HepG2 (cell line): Measurements from ENCODE around the gene DACT2. TPM values are rescaled to one million over a fixed set of nuclear protein-coding genes. Genes with fewer than 3 reads are reported as not detected.

Source experiments
- CC2D1A ChIP-seq: sonication (generic); formaldehyde crosslinking; IDR thresholded peaks from 2 replicates; pipeline ENCODE4 v1.8.1; 2023; ENCODE audit warnings: mild to moderate bottlenecking, missing genetic modification reagents
- CEBPG ChIP-seq: IDR thresholded peaks from 2 replicates; pipeline ENCODE4 v1.6.1; 2016
- ELF3 ChIP-seq: IDR thresholded peaks from 2 replicates; pipeline ENCODE4 v1.6.1; 2016; ENCODE audit warnings: missing genetic modification reagents, missing compliant biosample characterization
- HCFC1 ChIP-seq: fragments of 150-350 bp; IDR thresholded peaks from 2 replicates; pipeline ENCODE4 v1.6.1; 2014; ENCODE audit warnings: low read depth, low read length
- HOMEZ ChIP-seq: IDR thresholded peaks from 2 replicates; pipeline ENCODE4 v1.6.1; 2016; ENCODE audit warnings: low read depth
- MED1 ChIP-seq: sonication (generic); formaldehyde crosslinking; IDR thresholded peaks from 2 replicates; pipeline ENCODE4 v1.4.0; 2020; ENCODE audit warnings: missing genetic modification reagents
- REXO4 ChIP-seq: sonication (generic); formaldehyde crosslinking; IDR thresholded peaks from 2 replicates; pipeline ENCODE4 v1.8.0; 2022; ENCODE audit warnings: missing genetic modification reagents, mild to moderate bottlenecking, borderline replicate concordance
- SKIL ChIP-seq: sonication (generic); formaldehyde crosslinking; IDR thresholded peaks from 2 replicates; pipeline ENCODE4 v1.8.0; 2022; ENCODE audit warnings: missing genetic modification reagents, mild to moderate bottlenecking, moderate library complexity, borderline replicate concordance
- TCF12 ChIP-seq, 2 experiments: fragments of 450-650 bp in 1 of 2; sonication (generic) in 1 of 2; formaldehyde crosslinking in 1 of 2; IDR thresholded peaks; 2 replicates each; pipeline versions ENCODE4 v1.6.1 to v1.8.0; 2017 to 2022; ENCODE audit warnings: antibody characterized with exemption in 1 of 2, mild to moderate bottlenecking in 1 of 2, missing genetic modification reagents in 1 of 2, moderate library complexity in 1 of 2
- U2AF2 ChIP-seq: fragments of 200-400 bp; formaldehyde crosslinking; IDR thresholded peaks from 2 replicates; pipeline ENCODE4 v1.6.1; 2017; ENCODE audit warnings: low read depth, mild to moderate bottlenecking, low read length
- YEATS4 ChIP-seq: sonication (generic); formaldehyde crosslinking; IDR thresholded peaks from 2 replicates; pipeline ENCODE4 v1.4.0; 2020; ENCODE audit warnings: missing genetic modification reagents, borderline replicate concordance
- ZBTB20 ChIP-seq: sonication (generic); formaldehyde crosslinking; IDR thresholded peaks from 2 replicates; pipeline ENCODE4 v1.8.1; 2023; ENCODE audit warnings: missing genetic modification reagents, low read depth, mild to moderate bottlenecking, borderline replicate concordance
- ZBTB7A ChIP-seq: sonication (generic); formaldehyde crosslinking; IDR thresholded peaks from 2 replicates; pipeline ENCODE4 v1.8.0; 2022; ENCODE audit warnings: mild to moderate bottlenecking, missing genetic modification reagents
- ZNF7 ChIP-seq: IDR thresholded peaks from 2 replicates; pipeline ENCODE4 v1.6.1; 2016; ENCODE audit warnings: missing biosample characterization, missing genetic modification reagents
- ZNF703 ChIP-seq: sonication (generic); formaldehyde crosslinking; IDR thresholded peaks from 2 replicates; pipeline ENCODE4 v1.5.1; 2020; ENCODE audit warnings: missing genetic modification reagents, mild to moderate bottlenecking, moderate library complexity, borderline replicate concordance
- ZSCAN29 ChIP-seq: sonication (generic); formaldehyde crosslinking; conservative IDR thresholded peaks from 2 replicates; pipeline ENCODE4 v1.4.0; 2020; ENCODE audit warnings: mild to moderate bottlenecking, missing genetic modification reagents
- polyA plus RNA-seq, 8 experiments: library from polyadenylated mRNA; depleted of rRNA in 3 of 8; stranded (reverse) in 7 of 8; unstranded in 1 of 8; fragments of >200 nt; fragmentation: Illumina TruSeq in 4 of 8; extraction: Trizol in 4 of 8; gene quantifications; 2 replicates each; pipeline versions ENCODE4 v1.2.1 to v1.2.3, GENCODE V29; 2011 to 2016; ENCODE audit warnings: low read depth in 4 of 8, missing spikeins in 1 of 8, mixed read lengths in 1 of 8; ENCODE audit not compliant: insufficient read depth in 1 of 8
- total RNA-seq, 5 experiments: library from RNA; depleted of rRNA; stranded (reverse); fragments of >200 nt; fragmentation: Illumina TruSeq; extraction: Trizol; gene quantifications; 2 replicates each; pipeline ENCODE4 v1.2.3, GENCODE V29; 2016; ENCODE audit warnings: low read depth in 1 of 5
- TF ChIP-seq, protein P1 (sequence below): sonication (generic); formaldehyde crosslinking; IDR thresholded peaks from 2 replicates; pipeline ENCODE4 v1.9.0; 2021; ENCODE audit warnings: missing genetic modification reagents, borderline replicate concordance
- TF ChIP-seq, protein P2 (sequence below): sonication (generic); formaldehyde crosslinking; IDR thresholded peaks from 2 replicates; pipeline ENCODE4 v1.5.0; 2020; ENCODE audit warnings: mild to moderate bottlenecking, missing genetic modification reagents
- TF ChIP-seq, protein P3 (sequence below): sonication (generic); formaldehyde crosslinking; IDR thresholded peaks from 2 replicates; pipeline ENCODE4 v1.5.1; 2020; ENCODE audit warnings: missing genetic modification reagents, mild to moderate bottlenecking, borderline replicate concordance

DACT2 gene
- total and polyA plus RNA-seq, 2 of the 13 experiments (the other 11 are each of a cell fraction or from before 2014, with no cell fraction given): 0.15 TPM; not detected in 1

GRCh38 chr6:168264593-168265335 lies 54.8 kb downstream of the DACT2 start (continued):
- TF ChIP-seq YEATS4 (CRISPR knock-in tag): 0 out of 2 replicates have a peak, but pooled peaks have one; percentile 42
- no peak for TF ChIP-seq HCFC1
- no peak for TF ChIP-seq ZNF7 (CRISPR knock-in tag)
- TF ChIP-seq, protein P1, sequence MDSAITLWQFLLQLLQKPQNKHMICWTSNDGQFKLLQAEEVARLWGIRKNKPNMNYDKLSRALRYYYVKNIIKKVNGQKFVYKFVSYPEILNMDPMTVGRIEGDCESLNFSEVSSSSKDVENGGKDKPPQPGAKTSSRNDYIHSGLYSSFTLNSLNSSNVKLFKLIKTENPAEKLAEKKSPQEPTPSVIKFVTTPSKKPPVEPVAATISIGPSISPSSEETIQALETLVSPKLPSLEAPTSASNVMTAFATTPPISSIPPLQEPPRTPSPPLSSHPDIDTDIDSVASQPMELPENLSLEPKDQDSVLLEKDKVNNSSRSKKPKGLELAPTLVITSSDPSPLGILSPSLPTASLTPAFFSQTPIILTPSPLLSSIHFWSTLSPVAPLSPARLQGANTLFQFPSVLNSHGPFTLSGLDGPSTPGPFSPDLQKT (CRISPR knock-in tag): no peak
- no peak for TF ChIP-seq REXO4 (CRISPR knock-in tag)
- TF ChIP-seq, protein P2, sequence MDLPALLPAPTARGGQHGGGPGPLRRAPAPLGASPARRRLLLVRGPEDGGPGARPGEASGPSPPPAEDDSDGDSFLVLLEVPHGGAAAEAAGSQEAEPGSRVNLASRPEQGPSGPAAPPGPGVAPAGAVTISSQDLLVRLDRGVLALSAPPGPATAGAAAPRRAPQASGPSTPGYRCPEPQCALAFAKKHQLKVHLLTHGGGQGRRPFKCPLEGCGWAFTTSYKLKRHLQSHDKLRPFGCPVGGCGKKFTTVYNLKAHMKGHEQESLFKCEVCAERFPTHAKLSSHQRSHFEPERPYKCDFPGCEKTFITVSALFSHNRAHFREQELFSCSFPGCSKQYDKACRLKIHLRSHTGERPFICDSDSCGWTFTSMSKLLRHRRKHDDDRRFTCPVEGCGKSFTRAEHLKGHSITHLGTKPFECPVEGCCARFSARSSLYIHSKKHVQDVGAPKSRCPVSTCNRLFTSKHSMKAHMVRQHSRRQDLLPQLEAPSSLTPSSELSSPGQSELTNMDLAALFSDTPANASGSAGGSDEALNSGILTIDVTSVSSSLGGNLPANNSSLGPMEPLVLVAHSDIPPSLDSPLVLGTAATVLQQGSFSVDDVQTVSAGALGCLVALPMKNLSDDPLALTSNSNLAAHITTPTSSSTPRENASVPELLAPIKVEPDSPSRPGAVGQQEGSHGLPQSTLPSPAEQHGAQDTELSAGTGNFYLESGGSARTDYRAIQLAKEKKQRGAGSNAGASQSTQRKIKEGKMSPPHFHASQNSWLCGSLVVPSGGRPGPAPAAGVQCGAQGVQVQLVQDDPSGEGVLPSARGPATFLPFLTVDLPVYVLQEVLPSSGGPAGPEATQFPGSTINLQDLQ (CRISPR knock-in tag): 0 out of 2 replicates have a peak, but pooled peaks have one; percentile 79
- no peak for TF ChIP-seq HOMEZ (CRISPR knock-in tag)
- TF ChIP-seq, protein P3, sequence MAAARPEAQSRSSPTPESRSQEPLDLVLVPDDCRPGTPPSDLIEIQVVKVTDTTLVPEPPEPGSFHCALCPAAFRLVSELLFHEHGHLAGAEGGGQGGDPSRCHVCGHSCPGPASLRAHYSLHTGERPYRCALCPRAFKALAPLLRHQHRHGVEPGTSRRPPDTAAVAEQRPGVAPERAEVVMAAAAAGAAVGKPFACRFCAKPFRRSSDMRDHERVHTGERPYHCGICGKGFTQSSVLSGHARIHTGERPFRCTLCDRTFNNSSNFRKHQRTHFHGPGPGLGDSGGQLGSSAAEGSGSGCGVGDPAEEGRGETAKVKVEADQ (CRISPR knock-in tag): no peak
- TF ChIP-seq TCF12 (IDR thresholded peaks at IDR 0.05): no peak
- TF ChIP-seq TCF12 (CRISPR knock-in tag; IDR thresholded peaks at IDR 0.05): no peak
- TF ChIP-seq CEBPG (CRISPR knock-in tag): peak; percentile 87
- no peak for TF ChIP-seq ZBTB7A (CRISPR knock-in tag)
- TF ChIP-seq MED1 (CRISPR knock-in tag): peak; percentile 70
- peak; percentile 54; the same call in 1 of the 2 replicates for TF ChIP-seq ZNF703 (CRISPR knock-in tag)
- TF ChIP-seq ZBTB20 (CRISPR knock-in tag): no peak
- peak; percentile 29; the same call in 1 of the 2 replicates for TF ChIP-seq ELF3 (CRISPR knock-in tag)
- no peak for TF ChIP-seq CC2D1A (CRISPR knock-in tag)
- TF ChIP-seq U2AF2: no peak
- peak; percentile 56; the same call in 1 of the 2 replicates for TF ChIP-seq SKIL (CRISPR knock-in tag)
- TF ChIP-seq ZSCAN29 (CRISPR knock-in tag): no peak
